Right atrium auricular region (tissue), 2 donors: ENCODE results near the gene ARID3A. TPM values are rescaled to one million over a fixed set of nuclear protein-coding genes. Genes with fewer than 3 reads are reported as not detected.

Experiments used
- DNase-seq: peaks from one replicate; pipeline ENCODE4 v3.0.0-alpha.2; 2019; ENCODE audit warnings: low spot score
- H3K27ac ChIP-seq, 2 donors: fragments of 200-600 bp; sonication (generic); 1 replicate in 1 of 2; 2 replicates in 1 of 2; pipeline ENCODE4 v1.5.1; 2016 to 2019
- H3K27me3 ChIP-seq, 2 donors: fragments of 200-600 bp; sonication (generic); one replicate each; pipeline versions ENCODE4 v1.5.1 to v1.6.0; 2017 to 2019
- H3K36me3 ChIP-seq: fragments of 200-600 bp; sonication (generic); one replicate; pipeline ENCODE4 v1.5.1; 2016
- H3K4me1 ChIP-seq, 2 donors: fragments of 200-600 bp; sonication (generic); one replicate each; pipeline versions ENCODE4 v1.5.1 to v1.6.0; 2017 to 2019
- H3K4me3 ChIP-seq, 2 donors: fragments of 200-600 bp; sonication (generic); 1 replicate in 1 of 2; 2 replicates in 1 of 2; pipeline ENCODE4 v1.5.1; 2017 to 2019; ENCODE audit warnings: mild to moderate bottlenecking in 1 of 2, moderate library complexity in 1 of 2
- H3K9me3 ChIP-seq, 2 donors: fragments of 200-600 bp; sonication (generic); one replicate each; pipeline ENCODE4 v1.5.1; 2019
- total RNA-seq, 2 donors: library from RNA; depleted of rRNA; stranded (reverse); fragments of >200 nt; gene quantifications; one replicate each; pipeline ENCODE4 v1.1.0, GENCODE V29; 2016
- TF ChIP-seq, protein P1 (sequence below), 2 donors: fragments of 200-600 bp; sonication (generic); IDR thresholded peaks; one replicate each; pipeline ENCODE4 v1.5.1; 2019; ENCODE audit warnings: antibody characterized with exemption in 2 of 2

ARID3A gene
- total RNA-seq, 2 donors from 2014 or later = 1.7 to 3.4 TPM

DNA sequence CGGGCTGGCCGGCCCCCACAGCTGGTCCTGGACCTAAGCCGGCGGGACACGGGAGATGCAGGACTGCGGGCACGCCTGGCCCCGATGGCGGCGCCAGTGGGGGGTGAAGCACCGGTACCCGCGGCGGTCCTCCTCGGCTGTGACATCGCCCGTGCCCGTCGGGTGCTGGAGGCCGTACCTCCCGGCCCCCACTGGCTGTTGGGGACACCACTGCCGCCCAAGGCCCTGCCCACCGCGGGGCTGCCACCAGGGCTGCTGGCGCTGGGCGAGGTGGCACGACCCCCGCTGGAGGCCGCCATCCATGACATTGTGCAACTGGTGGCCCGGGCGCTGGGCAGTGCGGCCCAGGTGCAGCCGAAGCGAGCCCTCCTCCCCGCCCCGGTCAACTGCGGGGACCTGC, 77.4 kb downstream of the ARID3A start:
- TF ChIP-seq, protein P1, sequence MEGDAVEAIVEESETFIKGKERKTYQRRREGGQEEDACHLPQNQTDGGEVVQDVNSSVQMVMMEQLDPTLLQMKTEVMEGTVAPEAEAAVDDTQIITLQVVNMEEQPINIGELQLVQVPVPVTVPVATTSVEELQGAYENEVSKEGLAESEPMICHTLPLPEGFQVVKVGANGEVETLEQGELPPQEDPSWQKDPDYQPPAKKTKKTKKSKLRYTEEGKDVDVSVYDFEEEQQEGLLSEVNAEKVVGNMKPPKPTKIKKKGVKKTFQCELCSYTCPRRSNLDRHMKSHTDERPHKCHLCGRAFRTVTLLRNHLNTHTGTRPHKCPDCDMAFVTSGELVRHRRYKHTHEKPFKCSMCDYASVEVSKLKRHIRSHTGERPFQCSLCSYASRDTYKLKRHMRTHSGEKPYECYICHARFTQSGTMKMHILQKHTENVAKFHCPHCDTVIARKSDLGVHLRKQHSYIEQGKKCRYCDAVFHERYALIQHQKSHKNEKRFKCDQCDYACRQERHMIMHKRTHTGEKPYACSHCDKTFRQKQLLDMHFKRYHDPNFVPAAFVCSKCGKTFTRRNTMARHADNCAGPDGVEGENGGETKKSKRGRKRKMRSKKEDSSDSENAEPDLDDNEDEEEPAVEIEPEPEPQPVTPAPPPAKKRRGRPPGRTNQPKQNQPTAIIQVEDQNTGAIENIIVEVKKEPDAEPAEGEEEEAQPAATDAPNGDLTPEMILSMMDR (IDR thresholded peaks at IDR 0.05) = no peak
- Histone ChIP-seq H3K27me3 (peaks cover 3 to 22% of the 10 kb centered on the region in 2 donors), H3K4me3 (no peak overlapping the region)

DNA sequence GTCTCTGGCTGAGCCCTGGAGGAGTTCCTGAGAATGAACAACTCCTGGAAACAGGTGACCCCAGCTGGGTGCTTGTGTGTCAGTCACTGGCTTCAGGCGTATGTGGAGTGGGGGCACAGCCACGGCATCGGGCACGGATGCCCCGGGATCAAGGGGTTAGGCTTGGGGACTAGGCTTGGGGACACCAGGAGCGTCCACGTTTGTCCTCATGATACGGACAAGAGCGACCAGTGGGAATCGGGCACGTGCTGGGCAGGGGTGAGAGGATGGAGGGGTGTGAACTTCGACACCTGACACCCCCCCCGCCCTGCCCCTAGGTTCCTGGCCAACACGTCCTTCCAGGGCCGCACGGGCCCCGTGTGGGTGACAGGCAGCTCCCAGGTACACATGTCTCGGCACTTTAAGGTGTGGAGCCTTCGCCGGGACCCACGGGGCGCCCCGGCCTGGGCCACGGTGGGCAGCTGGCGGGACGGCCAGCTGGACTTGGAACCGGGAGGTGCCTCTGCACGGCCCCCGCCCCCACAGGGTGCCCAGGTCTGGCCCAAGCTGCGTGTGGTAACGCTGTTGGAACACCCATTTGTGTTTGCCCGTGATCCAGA, 78.5 kb downstream of the ARID3A start:
- Histone ChIP-seq H3K36me3 (peaks cover 4% of the 10 kb centered on the region), H3K4me3 (no peak overlapping the region), H3K27me3 (peaks cover 1 to 16% of the 10 kb centered on the region in 2 donors), H3K4me1 (peaks cover 0 to 18% of the 10 kb centered on the region in 2 donors), H3K9me3 (no peaks in the 10 kb centered on the region), H3K27ac (no peak overlapping the region)
- no peak for DNase-seq
- TF ChIP-seq, protein P1 (IDR thresholded peaks at IDR 0.05) = no peak

More for the DNA sequence above, 77.4 kb downstream of the ARID3A start:
- no peak overlapping the region for H3K27ac ChIP-seq
- no peak for DNase-seq
- no peaks in the 10 kb centered on the region for H3K36me3 ChIP-seq
- H3K9me3 ChIP-seq = no peaks in the 10 kb centered on the region
- H3K4me1 ChIP-seq = peaks cover 0 to 18% of the 10 kb centered on the region in 2 donors

DNA sequence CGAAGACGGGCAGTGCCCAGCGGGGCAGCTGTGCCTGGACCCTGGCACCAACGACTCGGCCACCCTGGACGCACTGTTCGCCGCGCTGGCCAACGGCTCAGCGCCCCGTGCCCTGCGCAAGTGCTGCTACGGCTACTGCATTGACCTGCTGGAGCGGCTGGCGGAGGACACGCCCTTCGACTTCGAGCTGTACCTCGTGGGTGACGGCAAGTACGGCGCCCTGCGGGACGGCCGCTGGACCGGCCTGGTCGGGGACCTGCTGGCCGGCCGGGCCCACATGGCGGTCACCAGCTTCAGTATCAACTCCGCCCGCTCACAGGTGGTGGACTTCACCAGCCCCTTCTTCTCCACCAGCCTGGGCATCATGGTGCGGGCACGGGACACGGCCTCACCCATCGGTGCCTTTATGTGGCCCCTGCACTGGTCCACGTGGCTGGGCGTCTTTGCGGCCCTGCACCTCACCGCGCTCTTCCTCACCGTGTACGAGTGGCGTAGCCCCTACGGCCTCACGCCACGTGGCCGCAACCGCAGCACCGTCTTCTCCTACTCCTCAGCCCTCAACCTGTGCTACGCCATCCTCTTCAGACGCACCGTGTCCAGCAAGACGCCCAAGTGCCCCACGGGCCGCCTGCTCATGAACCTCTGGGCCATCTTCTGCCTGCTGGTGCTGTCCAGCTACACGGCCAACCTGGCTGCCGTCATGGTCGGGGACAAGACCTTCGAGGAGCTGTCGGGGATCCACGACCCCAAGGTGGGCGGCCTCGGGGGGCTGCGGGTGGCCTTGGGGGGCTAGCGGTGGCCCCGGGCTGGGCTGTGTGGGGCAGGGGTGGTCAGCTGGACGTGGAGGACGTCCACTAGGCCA, 79.2 kb downstream of the ARID3A start:
- peaks cover 0 to 8% of the 10 kb centered on the region in 2 donors for H3K27me3 ChIP-seq
- no peak overlapping the region for H3K27ac ChIP-seq
- H3K9me3 ChIP-seq = no peaks in the 10 kb centered on the region
- peaks cover 11% of the 10 kb centered on the region for H3K36me3 ChIP-seq
- H3K4me3 ChIP-seq = no peak overlapping the region
- TF ChIP-seq, protein P1 (IDR thresholded peaks at IDR 0.05) = no peak
- no peak for DNase-seq
- peaks cover 0 to 17% of the 10 kb centered on the region in 2 donors for H3K4me1 ChIP-seq

DNA sequence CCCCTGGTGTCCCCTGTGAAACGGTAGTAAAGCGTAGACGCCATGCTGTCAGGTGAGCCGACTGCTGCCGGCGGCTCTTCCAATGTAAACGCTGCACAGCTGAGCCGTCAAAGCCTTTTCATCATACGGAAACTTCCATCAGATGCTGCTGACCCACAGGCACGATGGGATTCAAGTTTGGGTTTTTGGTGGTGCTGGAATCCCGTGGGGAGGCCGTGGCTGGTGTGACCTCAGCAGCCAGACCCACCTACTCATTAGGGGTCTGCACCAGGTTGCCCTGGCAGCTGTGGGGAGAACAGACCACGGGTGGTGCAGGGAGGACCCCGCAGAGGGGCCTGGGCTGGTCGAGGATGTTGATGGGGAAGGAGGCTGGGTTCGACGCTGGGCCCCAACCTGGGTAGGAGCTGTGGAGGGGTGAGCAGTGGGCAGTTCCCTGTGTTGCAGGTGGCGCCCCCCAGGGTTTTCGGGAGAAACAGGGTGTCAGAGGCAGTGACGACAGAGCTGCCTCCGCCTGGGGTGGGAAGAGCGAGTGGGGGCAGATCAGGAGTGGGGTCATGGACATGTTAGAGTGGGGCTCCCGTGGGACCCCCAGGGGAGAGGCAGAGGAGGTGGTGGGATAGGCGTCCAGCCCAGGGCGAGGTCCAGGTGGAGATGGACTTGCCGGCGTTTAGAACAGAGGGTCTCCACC, 81.0 kb downstream of the ARID3A start:
- DNase-seq = no peak
- no peaks in the 10 kb centered on the region for H3K9me3 ChIP-seq

More for the DNA sequence above, 81.0 kb downstream of the ARID3A start:
- TF ChIP-seq, protein P1 (IDR thresholded peaks at IDR 0.05) = no peak
- H3K36me3 ChIP-seq = peaks cover 30% of the 10 kb centered on the region
- no peaks in the 10 kb centered on the region for H3K27me3 ChIP-seq
- no peak overlapping the region for H3K27ac ChIP-seq
- peaks cover 0 to under 1% of the 10 kb centered on the region in 2 donors for H3K4me1 ChIP-seq
- H3K4me3 ChIP-seq = no peak overlapping the region
